ENCODE results near the gene FAM222A.

- TF ChIP-seq CTCF (IDR thresholded peaks at IDR 0.05; ENCODE audit: insufficient read depth, low read length, poor library complexity, severe bottlenecking) = no peak
- no peak for TF ChIP-seq EZH2phosphoT487 (conservative IDR thresholded peaks at IDR 0.05; ENCODE audit: low read length)
Observed at GRCh38 chr12:109710205-109710746, 3.3 kb upstream of the FAM222A start.

All from SU-DHL-6 (cell line).